HFF-Myc (cell line): ENCODE measurements around the gene ATXN2L.
A peak's percentile ranks its signal among the peaks of the same experiment; 100 is the strongest.

Experiments used
- DNase-seq: peaks from one replicate; pipeline ENCODE4 v3.0.0-alpha.2; 2011; ENCODE audit warnings: low read depth; ENCODE audit errors: extremely low read depth
- H3K4me3 ChIP-seq: replicated peaks from 2 replicates; pipeline ENCODE4 v1.5.1; 2011; ENCODE audit warnings: low read depth, mild to moderate bottlenecking, control low read depth, low read length
- CTCF ChIP-seq: IDR thresholded peaks from 2 replicates; pipeline ENCODE4 v1.5.1; 2012; ENCODE audit warnings: mild to moderate bottlenecking, low read depth, low read length, control low read depth; ENCODE audit errors: missing control alignments

The ATXN2L gene

GRCh38 chr16:28846080-28846932, 23.5 kb downstream of the ATXN2L start, which contains the start of gene TUFM:
TUFM (minus strand) TSS chr16:28846348; CDS start chr16:28846269, 79 bp downstream.
- peak within 1 kb of the TSS; percentile 75 for H3K4me3 ChIP-seq
- peak; percentile 93 for DNase-seq
- TF ChIP-seq CTCF = peak; percentile 48

DNA sequence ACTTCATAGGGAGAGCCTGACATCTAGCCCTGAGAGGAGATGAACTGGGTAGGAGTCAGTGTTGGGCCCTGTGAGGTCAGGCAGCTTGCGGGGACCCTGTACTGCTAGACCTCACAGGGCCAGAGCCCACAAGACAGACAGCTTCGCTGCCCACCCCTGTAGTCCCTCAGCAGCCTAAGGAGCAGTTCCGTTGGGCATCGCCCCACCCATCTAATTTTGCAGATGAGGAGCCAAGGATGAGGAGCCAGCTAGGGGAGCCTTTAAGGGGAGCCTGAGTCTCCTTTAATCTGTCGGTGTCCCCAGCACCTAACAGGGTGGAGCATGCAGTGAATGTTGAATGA, 24.1 kb downstream of the ATXN2L start:
- DNase-seq = no peak
- TF ChIP-seq CTCF = no peak
- H3K4me3 ChIP-seq = peak overlapping the region; percentile 75

GRCh38 chr16:28858421-28858820, 35.6 kb downstream of the ATXN2L start:
- DNase-seq = no peak
- no peak for TF ChIP-seq CTCF
- H3K4me3 ChIP-seq = no peak overlapping the region

- H3K4me3 ChIP-seq = no peak overlapping the region
- TF ChIP-seq CTCF = no peak
- DNase-seq = no peak
Measured at GRCh38 chr16:28859326-28859725, 36.5 kb downstream of the ATXN2L start.

DNA sequence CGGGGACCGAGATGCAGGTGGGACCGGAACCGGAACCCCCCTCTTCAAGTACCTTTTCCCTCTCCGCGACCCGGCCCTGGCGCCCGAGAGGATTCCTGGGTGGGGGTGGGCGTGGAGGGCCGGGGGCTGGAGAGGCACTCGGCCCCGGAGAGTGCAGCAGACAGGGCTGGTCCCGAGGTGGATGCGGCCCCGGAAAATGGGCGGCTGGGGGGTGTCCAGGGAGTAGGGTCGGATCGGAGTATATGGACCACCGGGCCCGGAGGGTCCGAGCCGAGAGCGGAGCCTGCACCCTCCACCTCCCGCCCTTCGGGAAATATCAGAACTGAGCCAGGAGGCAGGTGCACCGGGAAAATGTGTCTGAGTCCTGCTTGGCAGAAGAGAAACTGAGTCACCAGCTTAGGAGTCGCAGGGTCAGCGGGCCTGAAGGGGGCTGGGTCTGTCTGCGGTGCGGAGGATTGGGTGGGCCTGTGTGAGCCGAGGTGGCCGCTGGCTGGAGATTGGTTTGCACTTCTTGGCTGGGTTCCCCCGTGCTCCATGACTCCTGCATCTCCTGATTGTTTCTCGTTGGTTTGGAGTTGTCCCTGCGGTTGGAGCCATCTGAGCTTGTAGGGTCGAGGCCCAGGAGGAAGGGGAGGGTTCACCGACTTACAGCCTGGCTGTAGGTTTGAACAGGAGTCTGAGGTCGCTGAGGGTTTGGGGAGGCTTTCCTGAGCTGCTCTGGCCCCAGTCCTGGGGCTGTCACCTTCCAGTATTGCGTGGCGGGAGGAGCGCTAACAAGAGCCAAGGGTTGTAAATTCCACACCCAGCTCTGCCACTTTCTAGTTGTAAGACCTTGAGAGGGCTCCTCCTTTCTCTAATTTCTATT, 41.4 kb downstream of the ATXN2L start:
- no peak for DNase-seq
- TF ChIP-seq CTCF = no peak
- H3K4me3 ChIP-seq = peak overlapping the region; percentile 88

GRCh38 chr16:28865001-28865688, 42.3 kb downstream of the ATXN2L start:
- peak overlapping the region; percentile 88 for H3K4me3 ChIP-seq
- DNase-seq = no peak
- no peak for TF ChIP-seq CTCF
